Prostate gland (tissue), 2 donors: ENCODE results near the gene SMAD1. TPM values are rescaled to one million over a fixed set of nuclear protein-coding genes. Genes with fewer than 3 reads are reported as not detected.

Experiments
- DNase-seq: peaks from one replicate; pipeline ENCODE4 v3.0.0-alpha.2; 2019; ENCODE audit warnings: low spot score
- H3K27ac ChIP-seq, 2 donors: fragments of 200-600 bp; sonication (generic); 2 replicates each; pipeline ENCODE4 v1.5.1; 2017 to 2019
- H3K27me3 ChIP-seq: fragments of 200-600 bp; sonication (generic); replicated peaks from 2 replicates; pipeline ENCODE4 v1.5.1; 2019; ENCODE audit not compliant: insufficient read depth
- H3K36me3 ChIP-seq, 2 donors: fragments of 200-600 bp; sonication (generic); 1 replicate in 1 of 2; 2 replicates in 1 of 2; pipeline versions ENCODE4 v1.5.1 to v1.8.1; 2017 to 2019
- H3K4me1 ChIP-seq: fragments of 200-600 bp; sonication (generic); replicated peaks from 2 replicates; pipeline ENCODE4 v1.5.1; 2019
- H3K4me3 ChIP-seq, 2 donors: fragments of 200-600 bp; sonication (generic); 2 replicates each; pipeline ENCODE4 v1.5.1; 2017 to 2019
- H3K9me3 ChIP-seq: fragments of 200-600 bp; sonication (generic); 2 replicates; pipeline ENCODE4 v1.5.1; 2017
- CTCF ChIP-seq, 4 experiments: fragments of 200-600 bp in 2 of 4; fragments of 450-650 bp in 2 of 4; sonication (generic) in 2 of 4; IDR thresholded peaks; 1 replicate in 3 of 4; 2 replicates in 1 of 4; pipeline ENCODE4 v1.5.1; 2016 to 2019; ENCODE audit warnings: antibody characterized with exemption in 4 of 4, mild to moderate bottlenecking in 2 of 4, moderate library complexity in 2 of 4
- POLR2A ChIP-seq: fragments of 450-650 bp; IDR thresholded peaks from one replicate; pipeline ENCODE4 v1.6.1; 2016; ENCODE audit warnings: antibody characterized with exemption, mild to moderate bottlenecking
- POLR2AphosphoS5 ChIP-seq: sonication (generic); formaldehyde crosslinking; IDR thresholded peaks from one replicate; pipeline ENCODE4 v1.6.1; 2017; ENCODE audit warnings: antibody characterized with exemption
- WGBS: methylation state at CpG from one replicate; pipeline ENCODE4 v1.1.5; 2018; 5-methylcytosine and 5-hydroxymethylcytosine counted together
- intact Hi-C: fragments of 100-400 bp; cut with DNase I; formaldehyde crosslinking; loops from one replicate; pipeline ENCODE4 v1.14.2; 2022
- total RNA-seq, 2 donors: library from RNA; depleted of rRNA; stranded (reverse); fragments of >200 nt; gene quantifications; one replicate each; pipeline ENCODE4 v1.1.0, GENCODE V29; 2016

Gene SMAD1
- total RNA-seq, 2 donors from 2014 or later: 21.5 to 34.3 TPM

GRCh38 chr4:145552181-145552822, 70.6 kb downstream of the SMAD1 start:
- intact Hi-C loops: no loop called here
- TF ChIP-seq CTCF (IDR thresholded peaks at IDR 0.05) (no peak), POLR2A (no peak)
- no peaks in the 10 kb centered on the region for H3K36me3 ChIP-seq
- no peaks in the 10 kb centered on the region for H3K27me3 ChIP-seq
- H3K4me1 ChIP-seq: no peaks in the 10 kb centered on the region
- no peak overlapping the region for H3K27ac ChIP-seq
- 92% methylated on average over 4 of the region's 4 CpGs for WGBS
- DNase-seq: no peak
- H3K9me3 ChIP-seq: no peaks in the 10 kb centered on the region
- H3K4me3 ChIP-seq: no peak overlapping the region

DNA sequence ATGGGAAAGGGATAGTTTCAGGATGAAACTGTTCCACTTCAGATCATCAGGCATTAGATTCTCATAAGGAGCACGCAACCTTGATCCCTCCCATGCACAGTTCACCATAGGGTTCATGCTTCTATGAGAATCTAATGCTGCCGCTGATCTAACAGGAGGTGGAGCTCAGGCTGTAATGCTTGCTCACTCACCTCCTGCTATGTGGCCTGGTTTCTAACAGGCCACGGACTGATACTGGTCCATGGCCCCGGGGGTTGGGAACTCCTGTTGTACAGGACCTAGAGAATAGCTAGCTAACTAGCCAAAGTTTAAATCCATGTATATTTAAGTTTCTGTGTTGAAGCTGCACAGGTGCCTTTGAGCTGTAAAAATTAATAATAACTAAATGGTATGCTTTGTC, 71.7 kb downstream of the SMAD1 start:
- Histone ChIP-seq H3K36me3 (no peaks in the 10 kb centered on the region), H3K27me3 (no peaks in the 10 kb centered on the region), H3K4me3 (no peak overlapping the region), H3K27ac (no peak overlapping the region), H3K4me1 (no peaks in the 10 kb centered on the region), H3K9me3 (no peaks in the 10 kb centered on the region)
- intact Hi-C loops: no loop called here
- 94% methylated on average over 4 of the region's 4 CpGs for WGBS
- DNase-seq: no peak
- TF ChIP-seq POLR2AphosphoS5 (no peak), CTCF (IDR thresholded peaks at IDR 0.05) (no peak), POLR2A (no peak)

DNA sequence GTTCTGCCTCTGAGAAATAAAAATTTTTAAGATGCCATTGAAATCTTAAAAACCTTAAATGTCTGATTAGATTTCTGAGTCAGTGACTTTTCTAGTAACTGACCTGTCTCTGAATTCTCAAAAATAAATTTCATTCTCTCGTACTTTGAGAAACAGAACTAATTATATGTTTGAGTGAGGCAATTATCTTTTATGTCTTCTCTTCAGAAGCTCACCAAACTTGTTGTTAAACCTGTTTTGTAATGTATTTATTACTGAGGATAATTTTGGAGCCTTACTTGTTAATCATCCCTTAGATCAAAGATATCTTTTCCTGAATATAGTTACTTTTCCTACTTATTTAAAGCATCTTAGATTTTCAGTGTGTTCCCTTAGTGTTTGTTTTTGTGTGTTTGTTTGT, 73.0 kb downstream of the SMAD1 start:
- no peak overlapping the region for H3K27ac ChIP-seq
- H3K9me3 ChIP-seq: no peaks in the 10 kb centered on the region
- DNase-seq: no peak
- no peak for TF ChIP-seq CTCF (IDR thresholded peaks at IDR 0.05)
- TF ChIP-seq POLR2AphosphoS5: no peak
- TF ChIP-seq POLR2A: no peak
- intact Hi-C loops: loop anchor here (5.0 kb wide), 2 partner anchors 322 to 337 kb away; no protein-coding TSS in a partner anchor
- H3K27me3 ChIP-seq: no peaks in the 10 kb centered on the region
- no peaks in the 10 kb centered on the region for H3K36me3 ChIP-seq
- WGBS: 44% methylated on average over 1 of the region's 1 CpG
- no peaks in the 10 kb centered on the region for H3K4me1 ChIP-seq
- H3K4me3 ChIP-seq: no peak overlapping the region

- intact Hi-C loops: loop anchor here (5.0 kb wide), 2 partner anchors 325 to 340 kb away; no protein-coding TSS in a partner anchor
Measured at GRCh38 chr4:145557720-145558119, 76.1 kb downstream of the SMAD1 start.

More at GRCh38 chr4:145557720-145558119, 76.1 kb downstream of the SMAD1 start:
- Histone ChIP-seq H3K27ac (no peak overlapping the region), H3K4me1 (no peaks in the 10 kb centered on the region), H3K4me3 (no peak overlapping the region), H3K36me3 (no peaks in the 10 kb centered on the region), H3K9me3 (no peaks in the 10 kb centered on the region), H3K27me3 (no peaks in the 10 kb centered on the region)
- peak; percentile 47 to 80 (median 74) for TF ChIP-seq CTCF (IDR thresholded peaks at IDR 0.05)
- TF ChIP-seq POLR2AphosphoS5: peak; percentile 12
- no peak for TF ChIP-seq POLR2A
- 22% methylated on average over 3 of the region's 3 CpGs for WGBS
- DNase-seq: peak; percentile 46
